H1 (cell line): ENCODE data around the gene NKTR. TPM values are rescaled to one million over a fixed set of nuclear protein-coding genes. Genes with fewer than 3 reads are reported as not detected.

Source experiments
- CTCF ChIA-PET: fragments of 300-600 bp; sonication (Branson Sonifier 250); formaldehyde crosslinking; loops from one replicate; lab custom pipeline; 2021; ENCODE audit not compliant: partially characterized antibody; lab: Charles Lee
- POLR2A ChIA-PET: fragments of 300-600 bp; sonication (Branson Sonifier 250); formaldehyde crosslinking; loops from one replicate; lab custom pipeline; 2021; ENCODE audit warnings: inconsistent platforms; ENCODE audit not compliant: partially characterized antibody; lab: Charles Lee
- DNase-seq, 2 experiments: peaks; one replicate each; pipeline versions ENCODE4 v3.0.0 to v3.0.0-alpha.2; 2010 to 2022; ENCODE audit warnings: low spot score in 2 of 2, low read depth in 1 of 2, mixed read lengths in 1 of 2
- FAIRE-seq: peaks from 2 replicates; lab custom pipeline; 2011; peaks lifted over from hg19 to GRCh38; lab: Jason Lieb, UNC
- H2AFZ ChIP-seq: 2 replicates; pipeline ENCODE4 v1.8.1; 2012; ENCODE audit warnings: low read length, inconsistent platforms
- H2AK5ac ChIP-seq: 2 replicates; pipeline ENCODE4 v1.6.1; 2013; ENCODE audit warnings: low read depth, low read length
- H2BK120ac ChIP-seq: replicated peaks from 2 replicates; pipeline ENCODE3; 2013; ENCODE audit warnings: low read depth, low read length, inconsistent platforms
- H2BK12ac ChIP-seq: 2 replicates; pipeline ENCODE4 v1.6.1; 2013; ENCODE audit warnings: low read depth, low read length
- H2BK15ac ChIP-seq: 2 replicates; pipeline ENCODE4 v1.6.1; 2013; ENCODE audit warnings: low read length
- H2BK20ac ChIP-seq: 2 replicates; pipeline ENCODE4 v1.6.1; 2013; ENCODE audit warnings: low read length
- H2BK5ac ChIP-seq: 2 replicates; pipeline ENCODE4 v1.6.1; 2013; ENCODE audit warnings: low read depth, low read length
- H3K14ac ChIP-seq: 2 replicates; pipeline ENCODE4 v1.6.1; 2013; ENCODE audit warnings: inconsistent platforms; ENCODE audit not compliant: insufficient read length
- H3K18ac ChIP-seq: 2 replicates; pipeline ENCODE4 v1.6.1; 2013; ENCODE audit warnings: low read length; ENCODE audit errors: extremely low read depth
- H3K23ac ChIP-seq: 2 replicates; pipeline ENCODE4 v1.6.1; 2013; ENCODE audit warnings: inconsistent platforms; ENCODE audit not compliant: insufficient read length
- H3K23me2 ChIP-seq: 2 replicates; pipeline ENCODE4 v1.6.1; 2013; ENCODE audit warnings: low read depth, low read length
- H3K27ac ChIP-seq: 2 replicates; pipeline ENCODE4 v1.6.1; 2011; ENCODE audit warnings: low read depth, low read length, inconsistent platforms
- H3K27me3 ChIP-seq, 4 experiments: replicated peaks in 1 of 4; 1 replicate in 1 of 4; 2 replicates in 3 of 4; pipeline versions ENCODE4 v1.6.1 to v1.8.1; 2011 to 2013; ENCODE audit warnings: low read length in 3 of 4, mild to moderate bottlenecking in 3 of 4, inconsistent platforms in 2 of 4, mixed read lengths in 2 of 4, moderate library complexity in 1 of 4; ENCODE audit not compliant: control insufficient read depth in 3 of 4, insufficient read depth in 3 of 4; ENCODE audit errors: extremely low read depth in 1 of 4
- H3K36me3 ChIP-seq, 4 experiments: 2 replicates each; pipeline versions ENCODE4 v1.6.1 to v1.8.1; 2011 to 2013; ENCODE audit warnings: mild to moderate bottlenecking in 4 of 4, low read length in 3 of 4, moderate library complexity in 2 of 4, control low read depth in 1 of 4, inconsistent platforms in 1 of 4; ENCODE audit not compliant: insufficient read depth in 4 of 4, control insufficient read depth in 2 of 4
- H3K4ac ChIP-seq: replicated peaks from 2 replicates; pipeline ENCODE3; 2013; ENCODE audit warnings: low read length, low read depth, mixed read lengths, inconsistent platforms; ENCODE audit not compliant: insufficient read length
- H3K4me1 ChIP-seq, 4 experiments: replicated peaks in 1 of 4; 1 replicate in 1 of 4; 2 replicates in 3 of 4; pipeline versions ENCODE4 v1.6.1 to v1.8.1; 2011 to 2013; ENCODE audit warnings: low read length in 3 of 4, inconsistent platforms in 2 of 4, mixed read lengths in 1 of 4; ENCODE audit not compliant: insufficient read depth in 4 of 4, control insufficient read depth in 3 of 4
- H3K4me2 ChIP-seq, 2 experiments: 2 replicates each; pipeline versions ENCODE4 v1.6.1 to v1.8.1; 2011 to 2013; ENCODE audit warnings: low read depth in 2 of 2, low read length in 2 of 2, control low read depth in 1 of 2, inconsistent platforms in 1 of 2, mild to moderate bottlenecking in 1 of 2; ENCODE audit not compliant: insufficient read depth in 1 of 2
- H3K4me3 ChIP-seq, 4 experiments: fragments of 200-600, 300-600 bp in 1 of 4; sonication (generic), shearing (Covaris generic), sonication (Bioruptor Twin) in 1 of 4; 2 replicates each; pipeline versions ENCODE4 v1.5.1 to v1.8.1; 2011 to 2016; ENCODE audit warnings: low read length in 4 of 4, low read depth in 3 of 4, control low read depth in 2 of 4, inconsistent platforms in 2 of 4, mild to moderate bottlenecking in 2 of 4, mixed read lengths in 1 of 4, moderate library complexity in 1 of 4; ENCODE audit not compliant: insufficient read depth in 2 of 4; ENCODE audit errors: extremely low read depth in 1 of 4
- H3K56ac ChIP-seq: replicated peaks from 2 replicates; pipeline ENCODE3; 2013; ENCODE audit warnings: low read depth, mild to moderate bottlenecking, mixed read lengths, low read length, inconsistent platforms; ENCODE audit not compliant: insufficient read length
- H3K79me1 ChIP-seq: 2 replicates; pipeline ENCODE4 v1.6.1; 2013; ENCODE audit warnings: low read depth, low read length, control low read depth
- H3K79me2 ChIP-seq, 2 experiments: 2 replicates each; pipeline versions ENCODE4 v1.6.1 to v1.8.1; 2012 to 2013; ENCODE audit warnings: low read length in 2 of 2, mild to moderate bottlenecking in 2 of 2, inconsistent platforms in 1 of 2; ENCODE audit not compliant: insufficient read depth in 2 of 2, control insufficient read depth in 1 of 2
- H3K9ac ChIP-seq, 4 experiments: replicated peaks in 1 of 4; 1 replicate in 1 of 4; 2 replicates in 3 of 4; pipeline versions ENCODE4 v1.6.1 to v1.8.1; 2011 to 2013; ENCODE audit warnings: low read depth in 3 of 4, low read length in 3 of 4, control low read depth in 2 of 4, mild to moderate bottlenecking in 2 of 4, moderate library complexity in 2 of 4, inconsistent platforms in 1 of 4; ENCODE audit errors: extremely low read depth in 1 of 4
- H3K9me3 ChIP-seq, 2 experiments: 2 replicates each; pipeline versions ENCODE4 v1.6.1 to v1.8.1; 2012 to 2013; ENCODE audit warnings: mild to moderate bottlenecking in 2 of 2, moderate library complexity in 2 of 2, control low read depth in 1 of 2, inconsistent platforms in 1 of 2, low read depth in 1 of 2, low read length in 1 of 2, mixed read lengths in 1 of 2; ENCODE audit not compliant: insufficient read depth in 2 of 2
- H4K20me1 ChIP-seq, 2 experiments: replicated peaks in 1 of 2; 2 replicates each; pipeline versions ENCODE3 to v1.8.1; 2011 to 2013; ENCODE audit warnings: inconsistent platforms in 2 of 2, low read length in 2 of 2, mild to moderate bottlenecking in 1 of 2; ENCODE audit not compliant: insufficient read depth in 2 of 2, control insufficient read depth in 1 of 2
- H4K5ac ChIP-seq: 2 replicates; pipeline ENCODE4 v1.6.1; 2013; ENCODE audit warnings: low read length, low read depth, mixed read lengths, inconsistent platforms; ENCODE audit not compliant: insufficient read length
- H4K8ac ChIP-seq: 2 replicates; pipeline ENCODE4 v1.8.0; 2013; ENCODE audit warnings: mild to moderate bottlenecking, moderate library complexity, low read length, inconsistent platforms; ENCODE audit not compliant: insufficient read depth; ENCODE audit errors: extremely low read depth
- H4K91ac ChIP-seq: replicated peaks from 2 replicates; pipeline ENCODE3; 2013; ENCODE audit warnings: low read length, mixed read lengths, inconsistent platforms; ENCODE audit not compliant: insufficient read length
- ASH2L ChIP-seq: fragments of 200-600, 300-600 bp; sonication (generic); IDR thresholded peaks from one replicate; pipeline ENCODE4 v1.7.1; 2017; ENCODE audit warnings: low read length
- ATF3 ChIP-seq: IDR thresholded peaks from 2 replicates; pipeline ENCODE4 v1.6.1; 2011; ENCODE audit warnings: low read depth, mild to moderate bottlenecking, low read length; ENCODE audit not compliant: insufficient read depth
- EZH2 ChIP-seq: fragments of 200-600 bp; sonication (generic); IDR thresholded peaks from 2 replicates; pipeline ENCODE4 v1.7.1; 2012; ENCODE audit warnings: low read depth, mild to moderate bottlenecking, moderate library complexity, low read length, inconsistent platforms; ENCODE audit not compliant: severe bottlenecking
- KDM4A ChIP-seq: IDR thresholded peaks from one replicate; pipeline ENCODE4 v1.7.1; 2012; ENCODE audit warnings: low read depth, mild to moderate bottlenecking, moderate library complexity, low read length, inconsistent platforms; ENCODE audit not compliant: severe bottlenecking
- MAX ChIP-seq: IDR thresholded peaks from 2 replicates; pipeline ENCODE4 v1.6.1; 2012; ENCODE audit warnings: inconsistent platforms
- POU5F1 ChIP-seq: IDR thresholded peaks from 2 replicates; pipeline ENCODE4 v1.6.1; 2011; ENCODE audit warnings: low read depth, mild to moderate bottlenecking, low read length, moderate library complexity
- SAP30 ChIP-seq: fragments of 300-600 bp; sonication (generic); IDR thresholded peaks from 2 replicates; pipeline ENCODE4 v1.7.1; 2012; ENCODE audit warnings: low read length, moderate library complexity, mild to moderate bottlenecking, inconsistent platforms; ENCODE audit not compliant: insufficient read depth, insufficient replicate concordance
- SP4 ChIP-seq: IDR thresholded peaks from 2 replicates; pipeline ENCODE4 v1.6.1; 2012; ENCODE audit warnings: low read length, inconsistent platforms
- TBP ChIP-seq: IDR thresholded peaks from 2 replicates; pipeline ENCODE4 v1.6.1; 2011; ENCODE audit warnings: low read depth, low read length, improper control_type of control experiment
- WGBS, 2 experiments: shearing (Covaris generic) in 1 of 2; methylation state at CpG; one replicate each; pipeline versions ENCODE4 v1.1.6 to v1.1.7; 2013 to 2015; ENCODE audit warnings: low lambda C conversion rate in 2 of 2, mixed read lengths in 2 of 2, inconsistent platforms in 1 of 2, low coverage in 1 of 2, missing lambda C conversion rate in 1 of 2; ENCODE audit not compliant: insufficient replicate concordance in 2 of 2, insufficient coverage in 1 of 2, insufficient read length in 1 of 2; ENCODE audit errors: extremely low coverage in 1 of 2, missing lambda C conversion rate in 1 of 2; 5-methylcytosine and 5-hydroxymethylcytosine counted together
- polyA plus RNA-seq, 7 experiments: library from polyadenylated mRNA; depleted of rRNA in 3 of 7; stranded (reverse) in 5 of 7; unstranded in 2 of 7; fragments of >200 nt in 5 of 7; fragments of 200-250 nt in 2 of 7; gene quantifications; 1 replicate in 5 of 7; 2 replicates in 1 of 7; 4 replicates in 1 of 7; pipeline versions ENCODE4 v1.2.1 to v1.2.3, GENCODE V29; 2011 to 2013; ENCODE audit warnings: missing spikeins in 2 of 7, mixed read lengths in 2 of 7
- total RNA-seq: library from RNA; stranded (reverse); fragmentation: NEBNext Ultra II Directional; extraction: Animal tissue kit (Norgen Biotek cat#: 25700); gene quantifications from 2 replicates; pipeline ENCODE4 v1.2.1, GENCODE V29; 2021

Gene NKTR
- total and polyA plus RNA-seq, 2 of the 8 experiments (the other 6 are each of a cell fraction or from before 2014, with no cell fraction given) = 24.1 to 62.2 TPM

GRCh38 chr3:42656680-42657610, 56.5 kb downstream of the NKTR start:
- no peak overlapping the region for H3K23ac ChIP-seq
- POLR2A ChIA-PET = interaction anchor here (0.8 to 2.6 kb wide), 5 partner anchors 9 to 65 kb away, joined by 3 to 6 read pairs (median 3); no protein-coding TSS in a partner anchor
- H3K36me3 ChIP-seq = no peaks in the 10 kb centered on the region; a peak in 1 of 8 replicates
- peaks cover 3% of the 10 kb centered on the region; the same call in 1 of the 2 replicates for H3K23me2 ChIP-seq
- DNase-seq = no peak
- H2BK15ac ChIP-seq = peak overlapping the region; percentile 61; the same call in 1 of the 2 replicates
- H4K8ac ChIP-seq = no peak overlapping the region
- no peak overlapping the region for H2BK120ac ChIP-seq
- peaks cover under 1 to 1% of the 10 kb centered on the region in 2 experiments for H4K20me1 ChIP-seq
- CTCF ChIA-PET = interaction anchor here (0.8 to 7.0 kb wide), 4 partner anchors 9 to 99 kb away, joined by 4 to 54 read pairs (median 18); no protein-coding TSS in a partner anchor
- no peaks in the 10 kb centered on the region for H3K27me3 ChIP-seq
- H2BK5ac ChIP-seq = no peak overlapping the region; the same call in 1 of the 2 replicates
- no peak overlapping the region for H3K27ac ChIP-seq
- H4K5ac ChIP-seq = no peak overlapping the region
- H3K9ac ChIP-seq = no peak overlapping the region
- H3K56ac ChIP-seq = no peak overlapping the region
- H3K4ac ChIP-seq = no peak overlapping the region
- H3K79me1 ChIP-seq = no peaks in the 10 kb centered on the region
- H4K91ac ChIP-seq = no peak overlapping the region
- H3K4me1 ChIP-seq = peaks cover 6 to 28% (median 24%) of the 10 kb centered on the region in 4 experiments
- H2AK5ac ChIP-seq = peak overlapping the region; percentile 82; the same call in 1 of the 2 replicates
- H3K18ac ChIP-seq = peak overlapping the region; percentile 71; the same call in 1 of the 2 replicates
- peak overlapping the region; percentile 93; the same call in 1 of the 2 replicates for H2BK12ac ChIP-seq
- FAIRE-seq = no peak
- no peak overlapping the region for H2AFZ ChIP-seq
- H3K4me2 ChIP-seq = no peak overlapping the region
- WGBS, 2 experiments = 93% methylated on average over 9 of the region's 9 CpGs; no CpG with 5 or more reads in 1 of the 2 experiments
- H2BK20ac ChIP-seq = no peak overlapping the region
- no peak overlapping the region for H3K14ac ChIP-seq
- no peaks in the 10 kb centered on the region for H3K79me2 ChIP-seq
- no peak overlapping the region for H3K4me3 ChIP-seq
- H3K9me3 ChIP-seq = no peaks in the 10 kb centered on the region
- no peak for TF ChIP-seq ATF3
- TF ChIP-seq KDM4A = no peak
- TF ChIP-seq SP4 = no peak
- no peak for TF ChIP-seq MAX
- TF ChIP-seq ASH2L = no peak
- no peak for TF ChIP-seq POU5F1
- TF ChIP-seq EZH2 = no peak
- TF ChIP-seq SAP30 = no peak
- TF ChIP-seq TBP = no peak
